HL-60 (cell line): Measurements from ENCODE around the gene C6orf52.

Source experiments
- CTCF ChIP-seq: IDR thresholded peaks from one replicate; pipeline ENCODE4 v1.5.1; 2011; ENCODE audit warnings: low read length, control low read depth, inconsistent platforms; ENCODE audit not compliant: insufficient read depth
- GABPA ChIP-seq: IDR thresholded peaks from 2 replicates; pipeline ENCODE4 v1.6.1; 2012; ENCODE audit warnings: low read depth
- POLR2AphosphoS5 ChIP-seq: IDR thresholded peaks from 2 replicates; pipeline ENCODE4 v1.6.1; 2012; ENCODE audit warnings: low read depth
- REST ChIP-seq: IDR thresholded peaks from 2 replicates; pipeline ENCODE4 v1.6.1; 2012; ENCODE audit warnings: low read depth; ENCODE audit not compliant: insufficient replicate concordance

- TF ChIP-seq CTCF (no peak), POLR2AphosphoS5 (no peak), GABPA (no peak), REST (no peak)
Observed at GRCh38 chr6:10644225-10644624, 50.2 kb downstream of the C6orf52 start.
